Activated B cell treated with CpG ODN at 0.5 μM for 24 hours (primary cell): ENCODE measurements around the gene BEND2. TPM values are rescaled to one million over a fixed set of nuclear protein-coding genes. Genes with fewer than 3 reads are reported as not detected.

Experiments used
- ATAC-seq: fragments of 200-7000 bp; cut with Tn5 transposase; one replicate; pipeline ENCODE4 v1.10.0; 2021; ENCODE audit warnings: low read depth, mild to moderate bottlenecking, moderate library complexity
- CTCF ChIA-PET: fragments of 350-600 bp; sonication (Branson Sonifier 250); formaldehyde crosslinking; loops from one replicate; lab custom pipeline; 2021; ENCODE audit warnings: antibody characterized with exemption; lab: Charles Lee
- POLR2A ChIA-PET: fragments of 350-600 bp; sonication (Branson Sonifier 250); formaldehyde crosslinking; loops from one replicate; lab custom pipeline; 2021; ENCODE audit warnings: antibody characterized with exemption; lab: Charles Lee
- DNase-seq: peaks from one replicate; pipeline ENCODE4 v3.0.0; 2022
- H3K27ac Mint-ChIP-seq: one replicate; pipeline ENCODE4 v1.8.0; 2020; ENCODE audit warnings: mixed read lengths
- H3K27me3 Mint-ChIP-seq: one replicate; pipeline ENCODE4 v1.8.0; 2021; ENCODE audit warnings: mixed read lengths
- H3K36me3 Mint-ChIP-seq: one replicate; pipeline ENCODE4 v1.8.0; 2021; ENCODE audit warnings: low read depth, mixed read lengths
- H3K4me1 Mint-ChIP-seq: one replicate; pipeline ENCODE4 v1.8.0; 2021; ENCODE audit warnings: mixed read lengths
- H3K4me3 Mint-ChIP-seq: one replicate; pipeline ENCODE4 v1.8.0; 2020; ENCODE audit warnings: mild to moderate bottlenecking, mixed read lengths
- H3K9me3 Mint-ChIP-seq: one replicate; pipeline ENCODE4 v1.8.0; 2020; ENCODE audit warnings: mixed read lengths
- intact Hi-C: fragments of 100-400 bp; cut with micrococcal nuclease; formaldehyde crosslinking; loops from one replicate; pipeline ENCODE4 v1.15.1; 2024
- total RNA-seq: library from RNA; stranded (reverse); gene quantifications from 2 replicates; pipeline ENCODE4 v1.2.3, GENCODE V29; 2022
- TF ChIP-seq, protein P1 (sequence below): fragments of 200-600 bp; IDR thresholded peaks from one replicate; pipeline ENCODE4 v1.8.0; 2022; ENCODE audit warnings: antibody characterized with exemption, mild to moderate bottlenecking

BEND2 gene
- total RNA-seq, 1 donor from 2014 or later: not detected

DNA sequence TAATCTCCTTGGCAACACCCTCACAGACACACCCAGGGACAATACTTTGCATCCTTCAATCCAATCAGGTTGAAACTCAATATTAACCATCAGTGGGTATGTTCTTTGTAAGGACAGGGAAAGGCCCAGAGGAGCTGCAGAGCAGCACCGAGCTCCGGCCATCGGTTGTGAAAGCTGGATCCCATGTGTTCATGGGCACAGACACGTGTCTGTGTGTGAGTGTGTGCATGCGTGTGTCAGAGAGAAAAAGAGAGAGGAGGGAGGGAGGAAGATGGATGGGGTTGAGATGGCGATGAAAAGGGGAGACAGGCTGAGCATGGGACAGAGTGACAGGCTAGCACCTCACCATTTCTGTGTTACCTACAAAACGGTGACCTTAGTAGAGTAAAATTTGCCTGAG, 6.8 kb upstream of the BEND2 start:
- CTCF ChIA-PET: no interaction called here
- TF ChIP-seq, protein P1, sequence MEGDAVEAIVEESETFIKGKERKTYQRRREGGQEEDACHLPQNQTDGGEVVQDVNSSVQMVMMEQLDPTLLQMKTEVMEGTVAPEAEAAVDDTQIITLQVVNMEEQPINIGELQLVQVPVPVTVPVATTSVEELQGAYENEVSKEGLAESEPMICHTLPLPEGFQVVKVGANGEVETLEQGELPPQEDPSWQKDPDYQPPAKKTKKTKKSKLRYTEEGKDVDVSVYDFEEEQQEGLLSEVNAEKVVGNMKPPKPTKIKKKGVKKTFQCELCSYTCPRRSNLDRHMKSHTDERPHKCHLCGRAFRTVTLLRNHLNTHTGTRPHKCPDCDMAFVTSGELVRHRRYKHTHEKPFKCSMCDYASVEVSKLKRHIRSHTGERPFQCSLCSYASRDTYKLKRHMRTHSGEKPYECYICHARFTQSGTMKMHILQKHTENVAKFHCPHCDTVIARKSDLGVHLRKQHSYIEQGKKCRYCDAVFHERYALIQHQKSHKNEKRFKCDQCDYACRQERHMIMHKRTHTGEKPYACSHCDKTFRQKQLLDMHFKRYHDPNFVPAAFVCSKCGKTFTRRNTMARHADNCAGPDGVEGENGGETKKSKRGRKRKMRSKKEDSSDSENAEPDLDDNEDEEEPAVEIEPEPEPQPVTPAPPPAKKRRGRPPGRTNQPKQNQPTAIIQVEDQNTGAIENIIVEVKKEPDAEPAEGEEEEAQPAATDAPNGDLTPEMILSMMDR: no peak
- Mint-ChIP-seq H3K36me3 (no peaks in the 10 kb centered on the region), H3K27ac (no peak overlapping the region), H3K9me3 (no peaks in the 10 kb centered on the region), H3K4me1 (no peaks in the 10 kb centered on the region), H3K4me3 (no peak overlapping the region), H3K27me3 (no peaks in the 10 kb centered on the region)
- intact Hi-C loops: no loop called here
- ATAC-seq (no peak), DNase-seq (no peak)
- POLR2A ChIA-PET: no interaction called here

DNA sequence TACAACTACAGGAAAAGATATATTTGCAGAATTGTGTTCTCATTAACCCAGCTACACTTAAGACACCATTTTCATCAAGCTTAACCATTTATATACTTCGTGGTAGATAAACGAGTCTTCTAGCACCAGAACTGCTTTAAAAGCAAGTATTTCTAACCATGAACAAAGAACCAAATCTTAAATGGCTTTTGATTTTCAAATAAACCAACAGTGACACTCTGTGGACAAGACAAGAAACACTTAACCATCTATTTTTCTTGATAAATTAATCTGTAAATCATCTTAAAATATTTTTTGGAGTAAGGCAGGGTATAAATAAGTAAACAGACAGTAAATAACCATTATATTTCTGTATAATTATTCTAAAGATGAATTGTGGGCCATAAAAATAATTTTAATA, 10.2 kb downstream of the BEND2 start:
- no peak for DNase-seq

DNA sequence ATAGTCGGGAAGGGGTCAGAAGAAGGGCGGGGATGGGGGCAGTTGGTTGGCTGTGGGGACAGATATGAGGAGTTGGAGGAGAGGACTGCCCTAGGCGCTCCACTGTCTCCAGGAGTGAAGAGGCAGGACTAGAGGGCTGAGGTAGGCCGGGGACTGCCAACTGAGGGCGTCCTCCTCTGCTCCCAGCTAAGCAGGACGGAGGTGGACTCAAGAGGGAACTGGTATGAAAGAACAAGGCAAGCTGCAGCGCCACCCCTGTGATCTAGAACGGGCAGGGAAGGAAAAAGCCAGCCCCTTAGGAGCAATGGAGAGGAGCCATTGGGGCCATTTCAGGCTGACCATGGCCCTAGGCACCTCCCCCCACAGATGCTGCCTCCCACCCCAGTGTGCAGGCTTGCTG, 14.0 kb downstream of the BEND2 start:
- Mint-ChIP-seq H3K27me3 (no peaks in the 10 kb centered on the region), H3K4me1 (no peaks in the 10 kb centered on the region), H3K4me3 (no peak overlapping the region), H3K27ac (no peak overlapping the region), H3K36me3 (no peaks in the 10 kb centered on the region), H3K9me3 (no peaks in the 10 kb centered on the region)
- CTCF ChIA-PET: no interaction called here
- DNase-seq (no peak), ATAC-seq (no peak)
- intact Hi-C loops: no loop called here
- TF ChIP-seq, protein P1: no peak
- POLR2A ChIA-PET: no interaction called here

More for the DNA sequence above, 10.2 kb downstream of the BEND2 start:
- no peak overlapping the region for H3K4me3 Mint-ChIP-seq
- ChIA-PET POLR2A (no interaction called here), CTCF (no interaction called here)
- no peaks in the 10 kb centered on the region for H3K9me3 Mint-ChIP-seq
- no peaks in the 10 kb centered on the region for H3K36me3 Mint-ChIP-seq
- TF ChIP-seq, protein P1: no peak
- no peaks in the 10 kb centered on the region for H3K4me1 Mint-ChIP-seq
- intact Hi-C loops: no loop called here
- no peak overlapping the region for H3K27ac Mint-ChIP-seq
- ATAC-seq: no peak
- no peaks in the 10 kb centered on the region for H3K27me3 Mint-ChIP-seq

DNA sequence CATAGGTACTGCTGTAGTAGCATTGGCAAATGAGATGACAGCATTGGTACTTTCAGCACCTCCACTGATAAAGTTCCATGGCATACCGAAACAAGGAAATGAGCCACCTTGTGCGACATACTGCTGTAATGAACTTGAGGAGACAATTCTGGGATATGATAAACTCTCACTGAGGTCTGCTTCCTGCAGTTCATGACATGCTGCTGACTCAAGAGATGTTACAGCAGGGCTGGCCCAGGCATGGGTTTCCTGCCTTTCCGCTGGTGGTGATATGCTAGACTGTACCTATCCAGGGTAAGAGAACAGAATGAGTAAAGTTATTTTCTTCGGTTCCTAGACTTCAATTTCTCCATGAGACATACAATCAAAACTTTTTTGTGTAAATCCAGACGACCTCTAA, 17.1 kb downstream of the BEND2 start:
- no peak overlapping the region for H3K4me3 Mint-ChIP-seq
- CTCF ChIA-PET: no interaction called here
- DNase-seq (no peak), ATAC-seq (no peak)
- no peaks in the 10 kb centered on the region for H3K9me3 Mint-ChIP-seq
- intact Hi-C loops: no loop called here
- no peaks in the 10 kb centered on the region for H3K36me3 Mint-ChIP-seq
- H3K27ac Mint-ChIP-seq: no peak overlapping the region
- POLR2A ChIA-PET: no interaction called here
- no peaks in the 10 kb centered on the region for H3K27me3 Mint-ChIP-seq
- H3K4me1 Mint-ChIP-seq: no peaks in the 10 kb centered on the region
- TF ChIP-seq, protein P1: no peak

DNA sequence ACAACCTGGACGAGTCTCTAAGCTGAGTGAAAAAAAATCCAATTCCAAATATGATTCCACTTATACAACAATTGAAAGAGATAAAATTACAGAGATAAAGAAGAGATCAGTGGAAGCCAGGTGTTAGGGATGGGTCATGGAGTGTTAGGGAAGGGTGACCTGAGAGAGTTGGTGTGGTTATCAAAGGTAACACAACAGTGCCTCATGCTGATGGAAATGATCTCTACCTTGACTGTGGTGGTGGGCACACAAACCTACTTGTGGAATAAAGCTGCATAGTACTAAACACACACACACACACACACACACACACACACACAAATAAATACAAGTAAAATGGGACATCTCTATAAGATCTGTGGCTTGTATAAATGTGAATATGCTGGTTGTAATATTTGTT, 26.0 kb downstream of the BEND2 start:
- DNase-seq (no peak), ATAC-seq (no peak)
- Mint-ChIP-seq H3K4me3 (no peak overlapping the region), H3K36me3 (no peaks in the 10 kb centered on the region), H3K4me1 (no peaks in the 10 kb centered on the region), H3K27ac (no peak overlapping the region), H3K9me3 (no peaks in the 10 kb centered on the region), H3K27me3 (no peaks in the 10 kb centered on the region)
- TF ChIP-seq, protein P1: no peak
- intact Hi-C loops: no loop called here
- ChIA-PET POLR2A (no interaction called here), CTCF (no interaction called here)
